GM23248 (cell line): ENCODE data around the gene VAMP2. TPM values are rescaled to one million over a fixed set of nuclear protein-coding genes. Genes with fewer than 3 reads are reported as not detected.

Experiments used
- DNase-seq: peaks from one replicate; pipeline ENCODE4 v3.0.0-alpha.2; 2015
- H2AFZ ChIP-seq: fragments of 200-600 bp; sonication (generic); 2 replicates; pipeline ENCODE4 v1.6.1; 2016; ENCODE audit warnings: antibody characterized with exemption
- H3F3A ChIP-seq: fragments of 200-600 bp; sonication (generic); 2 replicates; pipeline ENCODE4 v1.6.1; 2016; ENCODE audit warnings: mild to moderate bottlenecking, antibody characterized with exemption, mixed run types; ENCODE audit not compliant: insufficient read depth
- H3K27ac ChIP-seq: fragments of 200-600 bp; sonication (generic); 2 replicates; pipeline ENCODE4 v1.5.1; 2016; ENCODE audit warnings: mild to moderate bottlenecking
- H3K27me3 ChIP-seq: fragments of 200-600 bp; sonication (generic); replicated peaks from 2 replicates; pipeline ENCODE4 v1.6.1; 2016; ENCODE audit warnings: mild to moderate bottlenecking; ENCODE audit not compliant: insufficient read depth
- H3K36me3 ChIP-seq: fragments of 200-600 bp; sonication (generic); 2 replicates; pipeline ENCODE4 v1.6.1; 2016; ENCODE audit warnings: low read depth, mild to moderate bottlenecking
- H3K4me1 ChIP-seq: fragments of 200-600 bp; sonication (generic); 2 replicates; pipeline ENCODE4 v1.6.1; 2016; ENCODE audit warnings: mild to moderate bottlenecking; ENCODE audit not compliant: insufficient read depth
- H3K4me2 ChIP-seq: fragments of 200-600 bp; sonication (generic); one replicate; pipeline ENCODE4 v1.6.1; 2016; ENCODE audit warnings: mild to moderate bottlenecking; ENCODE audit not compliant: unreplicated experiment
- H3K4me3 ChIP-seq: fragments of 200-600 bp; sonication (generic); 2 replicates; pipeline ENCODE4 v1.5.1; 2016; ENCODE audit warnings: mild to moderate bottlenecking
- H3K79me2 ChIP-seq: fragments of 200-600 bp; sonication (generic); 2 replicates; pipeline ENCODE4 v1.6.1; 2016; ENCODE audit warnings: mild to moderate bottlenecking; ENCODE audit not compliant: insufficient read depth
- H3K9ac ChIP-seq: fragments of 200-600 bp; sonication (generic); 2 replicates; pipeline ENCODE4 v1.6.1; 2016; ENCODE audit warnings: mild to moderate bottlenecking
- H3K9me2 ChIP-seq: fragments of 200-600 bp; sonication (generic); 2 replicates; pipeline ENCODE4 v1.6.1; 2016; ENCODE audit warnings: mixed run types, mild to moderate bottlenecking, moderate library complexity; ENCODE audit not compliant: insufficient read depth
- H3K9me3 ChIP-seq: fragments of 200-600 bp; sonication (generic); one replicate; pipeline ENCODE4 v1.6.1; 2017; ENCODE audit warnings: low read depth
- H4K20me1 ChIP-seq: fragments of 200-600 bp; sonication (generic); 2 replicates; pipeline ENCODE4 v1.6.0; 2016; ENCODE audit not compliant: insufficient read depth
- EZH2 ChIP-seq: fragments of 200-600 bp; sonication (generic); IDR thresholded peaks from 2 replicates; pipeline ENCODE4 v1.6.1; 2018; ENCODE audit warnings: antibody characterized with exemption, mild to moderate bottlenecking; ENCODE audit not compliant: insufficient read depth, poor library complexity, severe bottlenecking
- EZH2phosphoT487 ChIP-seq: fragments of 200-600 bp; sonication (generic); IDR thresholded peaks from 2 replicates; pipeline ENCODE4 v1.6.1; 2018; ENCODE audit warnings: antibody characterized with exemption, moderate library complexity, mild to moderate bottlenecking, low read depth; ENCODE audit not compliant: insufficient read depth
- WGBS, 2 experiments: methylation state at CpG; one replicate each; pipeline ENCODE4 v1.1.6; 2015 to 2017; ENCODE audit warnings: low lambda C conversion rate in 2 of 2, low coverage in 1 of 2; ENCODE audit errors: missing lambda C conversion rate in 2 of 2; 5-methylcytosine and 5-hydroxymethylcytosine counted together
- in situ Hi-C: fragments of 300-500 bp; cut with MboI; formaldehyde crosslinking; loops from 2 replicates; pipeline ENCODE4 v1.15.0; 2020
- polyA plus RNA-seq: library from polyadenylated mRNA; unstranded; fragments of >200 nt; fragmentation: Nextera tagmentation; extraction: Ambion mirVana; gene quantifications from 2 replicates; pipeline ENCODE4 v1.2.1, GENCODE V29; 2016
- total RNA-seq: library from RNA; depleted of rRNA; stranded (reverse); fragments of >200 nt; shearing (Covaris generic); gene quantifications from 2 replicates; pipeline ENCODE4 v1.2.3, GENCODE V29; 2014

The VAMP2 gene
- total and polyA plus RNA-seq, 2 experiments from 2014 or later, result 6.5 to 27.1 TPM

DNA sequence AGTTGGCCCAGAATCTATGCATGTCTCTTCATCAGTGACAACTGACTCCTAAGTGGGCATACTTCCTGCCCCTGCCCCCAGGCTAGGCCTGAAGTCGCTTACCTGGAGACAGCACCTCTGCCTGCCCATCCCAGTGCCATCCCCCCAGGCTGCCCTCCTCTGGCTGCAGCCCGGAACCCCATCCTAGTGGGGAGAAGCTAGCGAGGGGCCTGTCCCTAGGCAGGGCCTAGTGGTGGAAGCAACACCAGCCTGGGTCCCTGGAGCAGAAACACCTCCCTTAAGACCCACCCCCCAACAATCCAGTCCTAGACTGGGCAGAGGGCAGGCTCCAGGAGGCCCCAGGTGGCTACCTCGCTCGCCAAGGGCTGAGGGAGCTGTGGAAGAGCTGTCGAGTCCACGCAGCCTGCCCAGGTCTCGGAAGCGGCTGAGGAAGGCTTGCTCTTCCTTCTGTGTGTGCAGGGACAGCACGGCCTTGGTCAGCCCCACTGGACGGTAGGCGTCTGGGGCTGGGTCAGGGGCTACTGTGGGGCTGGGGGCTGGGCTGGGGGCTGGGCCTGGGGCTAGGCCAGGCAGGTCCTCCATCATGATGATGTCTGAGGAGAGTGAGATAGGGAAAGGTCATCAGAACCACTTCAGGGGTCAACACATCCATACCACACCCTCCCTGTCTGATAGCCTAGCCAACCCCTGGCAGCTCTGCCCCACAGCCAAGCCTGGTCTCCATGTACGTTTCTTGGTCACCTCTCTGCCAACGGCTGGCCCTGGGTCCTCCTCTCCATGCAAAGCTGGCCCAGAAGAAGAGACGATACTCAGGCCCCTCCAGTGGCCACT is 18.1 kb downstream of the VAMP2 start:
- no peak overlapping the region for H2AFZ ChIP-seq
- H3K27ac ChIP-seq, result no peak overlapping the region
- H3F3A ChIP-seq, result peaks cover 16% of the 10 kb centered on the region
- H3K79me2 ChIP-seq, result peaks cover 3% of the 10 kb centered on the region; the same call in 1 of the 2 replicates
- no peaks in the 10 kb centered on the region for H3K9me3 ChIP-seq
- WGBS, 2 experiments, result 78 to 88% methylated on average over 7 to 15 of the region's 15 CpGs
- H3K27me3 ChIP-seq, result no peaks in the 10 kb centered on the region
- H3K36me3 ChIP-seq, result peaks cover 25% of the 10 kb centered on the region; the same call in 1 of the 2 replicates
- in situ Hi-C loops, result no loop called here
- H3K4me1 ChIP-seq, result no peaks in the 10 kb centered on the region
- DNase-seq, result no peak
- no peaks in the 10 kb centered on the region for H4K20me1 ChIP-seq
- H3K4me2 ChIP-seq, result no peak overlapping the region
- no peak overlapping the region for H3K4me3 ChIP-seq
- H3K9me2 ChIP-seq, result no peaks in the 10 kb centered on the region
- TF ChIP-seq EZH2, result no peak
- no peak for TF ChIP-seq EZH2phosphoT487
- H3K9ac ChIP-seq, result no peak overlapping the region

DNA sequence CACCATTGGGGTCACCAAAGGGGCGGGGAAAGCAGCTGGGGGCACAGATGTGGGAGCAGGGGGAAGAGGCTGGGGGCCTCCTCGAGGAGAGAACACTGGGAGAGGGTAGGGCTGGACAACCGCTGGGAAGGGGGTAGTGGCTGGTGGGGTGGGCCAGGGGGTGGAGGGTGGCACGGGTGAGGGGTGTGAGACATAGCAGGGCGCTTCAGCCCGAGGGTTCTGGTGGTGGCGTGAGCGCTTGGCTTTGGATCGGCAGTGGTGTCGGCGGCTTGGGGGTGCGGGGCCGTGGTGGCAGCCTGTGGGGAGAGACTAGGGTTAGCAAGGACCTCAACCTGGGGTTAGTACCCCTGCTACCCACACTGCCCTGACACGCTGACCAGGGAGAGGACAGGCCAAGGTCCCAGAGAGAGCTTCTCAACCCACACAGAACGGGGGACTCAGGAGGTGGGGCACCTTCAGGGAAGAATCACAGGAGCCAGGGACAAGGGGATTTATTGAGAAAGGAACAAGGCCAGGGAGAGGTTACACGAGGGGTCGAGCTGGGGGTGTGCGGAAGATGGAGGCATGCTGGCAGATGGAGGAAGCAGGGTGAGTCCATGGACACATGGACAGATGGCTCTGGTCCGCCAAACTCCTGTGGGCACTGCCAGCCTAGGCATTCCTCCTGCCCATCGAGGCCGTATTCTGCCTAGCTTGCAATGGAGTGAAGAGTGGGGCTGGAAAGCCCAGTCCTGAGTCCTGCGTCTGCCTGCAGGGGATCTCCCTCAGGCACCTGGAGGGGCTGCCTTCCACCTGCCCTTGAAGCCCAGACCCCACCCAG is 19.0 kb downstream of the VAMP2 start:
- H4K20me1 ChIP-seq, result no peaks in the 10 kb centered on the region
- H2AFZ ChIP-seq, result no peak overlapping the region
- no peak overlapping the region for H3K9ac ChIP-seq
- H3K4me1 ChIP-seq, result no peaks in the 10 kb centered on the region
- peaks cover 23% of the 10 kb centered on the region for H3F3A ChIP-seq
- no peak overlapping the region for H3K4me3 ChIP-seq
- no peak for DNase-seq
- in situ Hi-C loops, result no loop called here
- H3K79me2 ChIP-seq, result no peaks in the 10 kb centered on the region
- no peak overlapping the region for H3K27ac ChIP-seq
- H3K9me3 ChIP-seq, result no peaks in the 10 kb centered on the region
- no peaks in the 10 kb centered on the region for H3K27me3 ChIP-seq
- TF ChIP-seq EZH2phosphoT487, result no peak
- no peak for TF ChIP-seq EZH2
- peaks cover 25% of the 10 kb centered on the region; the same call in 1 of the 2 replicates for H3K36me3 ChIP-seq
- WGBS, 2 experiments, result 80 to 81% methylated on average over 10 to 22 of the region's 22 CpGs
- H3K4me2 ChIP-seq, result no peak overlapping the region
- H3K9me2 ChIP-seq, result no peaks in the 10 kb centered on the region

DNA sequence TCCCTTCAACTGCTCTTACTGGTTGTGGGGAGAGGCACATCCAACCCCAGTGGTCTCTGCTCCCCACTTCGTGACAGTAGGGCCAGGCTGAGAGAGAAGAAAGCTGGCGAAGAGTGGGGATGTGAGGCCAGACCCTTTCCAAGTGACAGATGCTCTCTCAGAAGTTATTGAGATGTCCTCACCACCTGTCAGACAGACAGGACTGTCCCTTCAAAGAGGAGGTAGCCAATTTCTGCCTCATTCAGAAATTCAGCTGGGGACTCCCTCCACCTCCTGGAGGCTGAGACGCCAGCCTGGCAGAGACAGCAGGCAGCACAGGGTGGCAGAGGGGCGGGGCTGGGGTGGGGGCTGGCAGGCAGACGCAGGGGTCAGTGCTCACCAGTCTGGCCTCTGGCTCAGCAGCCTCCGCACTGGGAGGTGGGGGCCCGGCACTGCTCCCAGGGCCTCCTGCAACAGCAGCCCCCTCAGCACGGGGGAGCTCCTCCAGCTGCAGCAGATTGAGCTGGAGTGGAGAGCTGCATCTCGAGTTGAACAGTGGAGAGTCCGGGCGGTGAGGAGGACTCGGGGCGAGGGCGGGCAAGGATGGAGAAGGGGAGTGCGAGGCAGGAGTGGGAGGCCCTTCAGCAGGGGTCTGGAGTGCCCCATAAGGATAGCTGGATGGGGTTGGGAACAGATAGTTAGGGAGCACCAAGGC is 19.7 kb downstream of the VAMP2 start:
- H3K4me3 ChIP-seq, result no peak overlapping the region
- H2AFZ ChIP-seq, result no peak overlapping the region
- H3K36me3 ChIP-seq, result peaks cover 17% of the 10 kb centered on the region; the same call in 1 of the 2 replicates
- no peaks in the 10 kb centered on the region for H3K79me2 ChIP-seq
- 78 to 86% methylated on average over 6 to 14 of the region's 15 CpGs for WGBS, 2 experiments
- no peaks in the 10 kb centered on the region for H3K27me3 ChIP-seq
- no peak overlapping the region for H3K9ac ChIP-seq
- no peaks in the 10 kb centered on the region for H3K9me2 ChIP-seq
- in situ Hi-C loops, result no loop called here
- no peak for DNase-seq
- H3K9me3 ChIP-seq, result no peaks in the 10 kb centered on the region
- H3K27ac ChIP-seq, result no peak overlapping the region
- H4K20me1 ChIP-seq, result no peaks in the 10 kb centered on the region
- H3K4me2 ChIP-seq, result no peak overlapping the region
- TF ChIP-seq EZH2 (no peak), EZH2phosphoT487 (no peak)
- H3F3A ChIP-seq, result peaks cover 27% of the 10 kb centered on the region
- H3K4me1 ChIP-seq, result peaks cover 4% of the 10 kb centered on the region

DNA sequence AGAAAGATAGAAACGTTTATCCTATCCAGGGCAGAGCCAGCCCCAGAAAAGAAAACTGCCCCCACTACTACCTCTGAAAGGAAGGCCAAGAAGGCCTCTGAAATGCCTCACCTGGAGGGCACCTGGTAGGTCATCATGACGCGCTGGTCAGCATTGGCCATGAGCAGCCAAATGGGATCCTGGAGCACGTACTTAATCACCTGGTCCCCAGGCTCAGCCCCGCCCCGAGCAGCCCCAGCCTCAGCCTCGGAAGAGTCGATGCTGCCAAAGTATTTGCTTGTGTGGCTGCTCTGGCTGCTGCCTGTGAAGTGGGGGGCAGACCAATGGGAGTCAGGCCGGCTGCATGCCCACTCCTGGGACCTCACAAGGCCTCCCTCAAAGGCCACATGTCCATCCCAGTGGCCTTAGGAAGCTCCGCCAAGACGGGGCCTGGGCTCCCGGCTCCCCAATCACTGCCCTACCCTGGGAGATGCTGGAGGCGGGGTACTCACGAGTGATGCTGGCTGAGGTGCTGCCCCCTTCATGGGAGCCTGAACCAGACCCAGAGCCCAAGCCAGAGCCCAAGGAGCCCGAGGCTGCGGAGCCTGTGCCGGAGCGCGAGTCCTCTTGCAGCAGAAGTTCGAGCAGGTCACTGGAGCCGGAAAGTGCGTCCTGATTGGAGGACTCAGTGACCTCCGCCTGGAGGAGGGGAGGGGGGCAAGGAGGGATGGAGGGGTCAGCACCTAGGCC is 20.4 kb downstream of the VAMP2 start:
- no peak for DNase-seq
- TF ChIP-seq EZH2 (no peak), EZH2phosphoT487 (no peak)

More for the DNA sequence above, 20.4 kb downstream of the VAMP2 start:
- H3K4me2 ChIP-seq, result no peak overlapping the region
- no peak overlapping the region for H3K4me3 ChIP-seq
- no peak overlapping the region for H3K9ac ChIP-seq
- peaks cover 29% of the 10 kb centered on the region for H3F3A ChIP-seq
- no peak overlapping the region for H2AFZ ChIP-seq
- H4K20me1 ChIP-seq, result no peaks in the 10 kb centered on the region
- no peaks in the 10 kb centered on the region for H3K79me2 ChIP-seq
- H3K9me2 ChIP-seq, result no peaks in the 10 kb centered on the region
- H3K4me1 ChIP-seq, result peaks cover 5% of the 10 kb centered on the region
- H3K36me3 ChIP-seq, result peaks cover 16% of the 10 kb centered on the region; the same call in 1 of the 2 replicates
- no peaks in the 10 kb centered on the region for H3K9me3 ChIP-seq
- no peaks in the 10 kb centered on the region for H3K27me3 ChIP-seq
- no peak overlapping the region for H3K27ac ChIP-seq
- 84 to 86% methylated on average over 23 of the region's 23 CpGs for WGBS, 2 experiments
- in situ Hi-C loops, result no loop called here
